Glomerular visceral epithelial cell (primary cell): Measurements from ENCODE around the gene PRAMEF2.
"Not testable (repeated sequence)": the region's sequence is repeated elsewhere in the genome, so short reads cannot be mapped to it uniquely, and the experiment has no call there.

Experiments used
- DNase-seq: peaks from one replicate; pipeline ENCODE4 v3.0.0-alpha.2; 2016; ENCODE audit errors: extremely low spot score

PRAMEF2 gene

GRCh38 chr1:12856786-12857185 lies at the start of gene PRAMEF2:
PRAMEF2 (plus strand) TSS chr1:12857086; CDS start chr1:12859010, 1,924 bp downstream.
- DNase-seq, result not testable (repeated sequence)

- no peak for DNase-seq
These were observed 47.0 kb upstream of the PRAMEF2 start for GRCh38 chr1:12809933-12810332.

- DNase-seq, result no peak
These were observed 46.0 kb upstream of the PRAMEF2 start for GRCh38 chr1:12810691-12811408.

- no peak for DNase-seq
These were observed 45.5 kb upstream of the PRAMEF2 start for GRCh38 chr1:12811409-12811784.

GRCh38 chr1:12819061-12819460 lies 37.8 kb upstream of the PRAMEF2 start:
- not testable (repeated sequence) for DNase-seq

GRCh38 chr1:12831310-12831709 lies 25.6 kb upstream of the PRAMEF2 start, which contains the start of gene PRAMEF11:
PRAMEF11 (minus strand) TSS chr1:12831410; CDS start chr1:12828789, 2,621 bp downstream.
- DNase-seq, result not testable (repeated sequence)

- DNase-seq, result not testable (repeated sequence)
These were observed 23.6 kb upstream of the PRAMEF2 start for GRCh38 chr1:12833251-12833650.

- DNase-seq, result not testable (repeated sequence)
These were observed 8.3 kb upstream of the PRAMEF2 start, which contains the start of gene HNRNPCL1 for GRCh38 chr1:12848620-12849019. HNRNPCL1 (minus strand) TSS chr1:12848720; CDS start chr1:12848289, 431 bp downstream.

GRCh38 chr1:12851779-12852178 lies 5.1 kb upstream of the PRAMEF2 start:
- no peak for DNase-seq

- not testable (repeated sequence) for DNase-seq
These were observed 6.4 kb downstream of the PRAMEF2 start for GRCh38 chr1:12863131-12863880.

- DNase-seq, result not testable (repeated sequence)
These were observed 21.6 kb downstream of the PRAMEF2 start for GRCh38 chr1:12878453-12878852.

GRCh38 chr1:12886101-12886500 lies 29.2 kb downstream of the PRAMEF2 start, which contains the start of gene PRAMEF4:
PRAMEF4 (minus strand) TSS chr1:12886201; CDS start chr1:12883394, 2,807 bp downstream.
- DNase-seq, result not testable (repeated sequence)

- DNase-seq, result not testable (repeated sequence)
These were observed 41.3 kb downstream of the PRAMEF2 start, which contains the start of gene PRAMEF10 for GRCh38 chr1:12898170-12898569. PRAMEF10 (minus strand) TSS chr1:12898270; CDS start chr1:12895847, 2,423 bp downstream.

GRCh38 chr1:12899186-12899585 lies 42.3 kb downstream of the PRAMEF2 start:
- DNase-seq, result not testable (repeated sequence)

GRCh38 chr1:12903793-12904572 lies 47.1 kb downstream of the PRAMEF2 start:
- not testable (repeated sequence) for DNase-seq
